NCI-H2171 treated with DMSO at 0.1 percent for 48 hours (cell line): ENCODE results near the gene COBL.
A peak's percentile ranks its signal among the peaks of the same experiment; 100 is the strongest.

Experiments used
- DNase-seq: peaks from one replicate; lab custom pipeline; 2025; lab: John Stamatoyannopoulos, UW

The COBL gene

DNA sequence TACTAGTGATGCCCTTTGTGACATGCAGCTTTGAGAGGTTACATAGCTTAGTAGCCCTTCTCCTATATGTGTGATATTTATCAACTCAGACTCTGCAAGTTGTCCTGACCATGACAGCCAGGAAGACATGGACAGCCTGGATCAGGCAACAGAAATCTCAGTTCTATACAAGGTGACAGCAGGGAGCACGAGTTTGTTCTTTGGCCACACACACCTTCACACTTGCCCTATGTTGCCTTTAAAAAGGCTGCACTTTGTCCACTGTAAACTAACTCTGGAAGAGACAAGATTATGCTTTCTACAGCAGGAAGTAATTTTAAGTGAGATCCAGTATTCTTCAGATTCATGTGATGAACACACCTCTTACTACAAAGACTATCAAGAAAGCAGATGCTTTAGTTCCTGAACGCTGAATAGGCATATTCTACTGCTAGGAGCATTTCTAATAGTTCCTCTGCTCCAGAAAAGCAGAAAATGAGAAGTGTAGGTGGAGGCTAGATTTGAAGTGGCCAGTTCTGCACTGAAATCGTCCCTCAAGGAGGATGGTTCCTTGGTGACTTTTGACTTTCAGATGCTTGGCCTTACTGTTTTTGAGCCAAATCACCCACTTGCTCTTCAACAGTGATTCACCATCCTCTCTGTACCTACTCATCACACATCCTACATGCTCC is 239.2 kb downstream of the COBL start:
- DNase-seq = no peak

DNA sequence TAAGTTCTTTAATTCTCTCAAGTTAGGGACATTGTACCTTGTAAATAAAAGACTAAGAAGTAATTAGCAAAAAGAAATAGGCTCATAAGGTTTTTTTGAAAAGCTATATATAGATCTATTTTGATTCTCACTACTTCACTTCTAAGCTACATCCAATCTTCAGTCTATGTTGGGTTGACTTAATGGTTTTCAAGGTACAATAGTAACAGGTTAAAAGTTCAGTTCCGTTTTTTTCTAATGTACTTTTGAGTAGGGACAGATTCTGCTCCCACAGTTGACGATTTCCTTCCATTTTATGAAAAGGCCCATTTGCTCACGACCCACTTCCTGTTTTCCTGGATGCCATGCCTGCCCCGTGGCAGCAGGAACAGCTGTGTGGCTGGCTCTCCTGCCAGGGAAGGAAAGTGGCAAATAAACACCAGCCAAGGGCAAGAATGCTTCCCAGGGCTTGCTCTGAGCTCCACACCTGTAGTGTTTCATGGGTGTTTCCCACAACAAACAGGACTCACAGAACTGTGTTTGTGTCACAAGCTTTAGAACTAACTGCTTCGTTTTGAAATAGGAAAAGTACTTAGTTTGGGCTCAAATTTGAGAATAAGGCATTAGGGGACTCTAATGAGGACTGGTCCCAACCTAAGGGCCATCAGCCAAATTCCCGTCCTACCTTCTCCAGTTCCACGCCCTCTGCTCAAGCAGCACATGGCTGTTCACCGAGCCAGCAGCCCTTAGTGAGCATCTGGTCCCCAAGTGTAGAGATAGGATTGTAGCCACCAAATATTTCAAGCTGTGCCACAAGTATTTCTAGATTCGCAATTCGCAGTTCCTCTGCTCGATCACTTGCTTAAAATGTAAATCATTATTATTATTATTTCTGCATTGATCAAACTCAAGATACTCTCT is 240.7 kb downstream of the COBL start:
- no peak for DNase-seq

DNA sequence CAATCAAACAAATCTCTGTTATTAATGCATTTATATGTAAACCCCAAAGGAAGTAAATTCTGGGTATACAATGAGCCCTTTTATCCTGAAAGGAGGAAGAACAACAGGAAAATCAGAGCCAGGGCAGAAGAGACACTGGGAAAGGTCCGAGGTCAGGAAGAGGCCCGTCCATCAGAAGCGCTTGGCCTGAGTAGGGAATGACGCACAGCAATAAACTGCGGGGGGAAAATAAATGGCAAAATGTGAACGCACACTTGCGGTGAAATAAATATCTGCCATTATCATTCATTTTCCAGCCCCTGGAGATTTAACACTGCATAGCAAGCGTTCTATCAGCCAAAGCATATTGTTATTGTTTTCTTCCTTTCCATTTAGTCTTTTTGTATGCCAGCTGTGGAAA is 243.4 kb downstream of the COBL start:
- no peak for DNase-seq

DNA sequence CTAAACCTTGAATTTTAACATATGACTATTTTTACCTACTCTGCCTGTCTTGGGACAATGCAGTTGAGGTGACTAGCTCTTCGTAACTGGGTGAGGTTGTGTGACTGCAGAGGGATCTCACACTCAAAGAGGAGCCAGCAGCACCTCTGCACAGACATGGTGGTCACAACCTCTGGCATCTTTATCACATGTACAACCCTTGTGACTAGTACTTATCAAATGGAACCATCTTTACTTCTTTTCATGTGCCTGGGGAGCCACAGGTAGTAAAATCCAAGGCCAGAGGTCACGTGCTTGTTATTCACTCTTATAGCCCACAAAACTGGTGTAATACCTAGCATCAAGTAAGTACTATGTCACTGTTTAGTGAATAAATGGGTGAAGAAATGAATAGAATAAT is 244.3 kb downstream of the COBL start:
- no peak for DNase-seq

DNA sequence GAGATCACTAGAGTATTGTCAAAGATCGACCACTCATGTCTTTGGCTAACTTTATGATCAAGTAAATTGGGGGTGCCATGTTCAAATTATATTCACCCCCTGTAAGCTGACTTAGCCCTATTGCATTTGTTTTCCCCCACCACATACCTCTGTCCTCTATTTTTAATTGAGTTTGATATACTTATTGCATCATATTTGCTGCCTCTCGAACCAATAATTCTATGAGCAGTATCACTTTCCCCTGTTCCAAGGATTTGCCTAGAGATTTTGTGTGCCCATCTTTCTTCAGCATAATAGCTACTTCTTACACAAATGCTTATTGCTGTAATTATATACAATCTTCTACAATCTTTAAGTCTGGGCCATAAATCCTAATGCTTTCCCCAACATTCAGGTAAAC is 245.2 kb downstream of the COBL start:
- DNase-seq = no peak

DNA sequence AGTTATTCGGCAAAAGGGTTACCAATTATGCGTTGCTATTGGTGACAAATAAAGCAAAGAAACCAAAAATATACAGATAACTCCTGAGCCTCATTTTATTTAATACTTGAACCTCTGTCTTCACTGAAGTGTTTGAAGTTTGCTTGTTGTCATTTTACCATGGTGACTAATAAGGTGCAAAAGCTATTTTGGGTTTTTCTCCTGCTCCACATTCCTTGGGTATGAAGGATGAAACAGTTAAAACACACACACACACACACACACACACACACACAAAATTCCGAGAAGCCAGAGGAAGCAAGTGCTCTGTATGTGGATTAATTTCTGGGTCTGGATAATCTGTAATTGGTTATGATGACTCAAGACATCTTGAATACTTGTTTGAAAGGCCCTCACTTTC is 246.5 kb downstream of the COBL start:
- no peak for DNase-seq

DNA sequence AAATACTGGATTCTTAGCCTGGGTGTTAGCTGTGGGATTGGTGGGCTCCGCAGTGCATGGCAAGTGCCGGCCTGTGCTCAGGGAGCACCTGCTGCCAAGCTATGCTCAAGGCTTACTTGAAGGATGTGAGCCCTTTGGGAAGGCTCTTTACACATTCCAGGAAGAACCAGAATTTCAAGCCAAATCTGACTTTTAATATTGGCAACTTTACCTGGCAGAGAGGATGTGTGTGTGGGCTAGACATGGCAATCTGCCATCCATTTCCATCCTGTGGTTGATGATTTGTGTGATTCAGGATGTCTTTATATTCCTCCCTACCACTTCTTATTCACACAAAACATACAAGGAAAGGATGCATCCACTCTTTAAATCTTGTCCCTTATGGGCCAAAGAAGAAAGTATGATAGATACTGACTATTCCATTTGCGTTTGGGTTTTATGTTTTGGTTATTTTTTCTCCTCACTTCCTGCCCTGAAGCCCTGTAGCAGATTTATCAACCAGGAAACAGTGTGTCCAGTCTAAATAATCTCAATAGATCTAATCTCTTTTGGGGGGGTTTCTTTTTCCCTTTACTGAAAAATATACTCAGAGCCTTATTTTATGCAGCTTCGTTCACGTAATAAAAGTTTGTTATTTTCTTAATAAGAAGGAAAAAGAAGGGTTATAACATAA is 247.1 kb downstream of the COBL start:
- DNase-seq = no peak

DNA sequence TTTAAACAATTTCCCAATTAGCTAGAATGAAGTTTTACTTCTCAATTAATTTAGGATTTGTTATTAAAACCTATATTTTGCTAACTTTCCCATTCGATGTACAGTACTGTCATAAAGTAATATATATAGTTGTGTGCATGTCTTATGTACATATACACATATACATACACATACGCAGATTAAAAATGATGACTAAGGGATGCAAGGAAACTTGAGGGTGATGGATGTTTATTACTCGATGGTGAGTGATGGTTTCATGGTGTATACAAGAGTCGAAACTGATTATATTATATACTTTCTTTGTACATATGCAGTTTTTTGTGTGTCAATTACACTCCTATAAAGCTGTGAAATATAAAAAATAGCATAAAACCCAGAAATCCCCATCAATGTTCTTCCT is 248.2 kb downstream of the COBL start:
- DNase-seq = no peak

DNA sequence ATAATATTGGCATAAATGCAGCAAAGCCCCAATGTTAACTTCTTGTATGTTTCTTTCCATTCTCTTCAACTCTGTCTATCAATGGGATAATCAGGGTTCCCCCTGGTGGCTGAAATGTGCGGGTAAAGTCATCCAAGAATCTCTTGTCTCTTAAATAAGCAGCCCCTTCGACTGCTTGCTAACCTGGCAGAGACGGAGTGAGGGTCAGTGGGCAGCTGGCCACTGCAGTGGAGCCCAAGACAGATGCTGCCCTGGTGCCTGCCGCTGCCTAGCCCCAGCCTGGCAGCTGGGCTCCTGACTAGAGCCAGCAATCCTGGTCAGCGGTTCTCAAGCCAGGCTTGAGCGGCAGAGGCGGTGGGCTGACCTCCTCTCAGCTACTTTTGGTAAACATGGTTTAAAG is 248.9 kb downstream of the COBL start:
- peak; percentile 37 for DNase-seq

DNA sequence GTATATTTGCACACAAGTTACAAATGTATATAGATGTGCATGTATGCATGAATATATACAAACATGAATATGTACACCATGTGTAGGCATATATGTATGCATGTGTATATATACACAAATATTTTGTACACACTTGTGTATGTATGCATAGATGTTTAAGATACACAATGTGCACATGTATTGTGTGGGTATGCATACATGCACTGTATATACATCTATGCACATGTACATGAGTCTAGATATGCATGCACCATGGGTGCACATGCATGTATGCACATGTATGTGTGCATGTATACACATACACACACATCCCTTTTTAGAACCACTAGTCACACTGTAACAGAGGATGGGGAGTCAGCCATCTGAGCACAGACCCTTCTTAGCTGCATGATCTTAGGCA is 249.4 kb downstream of the COBL start:
- no peak for DNase-seq

DNA sequence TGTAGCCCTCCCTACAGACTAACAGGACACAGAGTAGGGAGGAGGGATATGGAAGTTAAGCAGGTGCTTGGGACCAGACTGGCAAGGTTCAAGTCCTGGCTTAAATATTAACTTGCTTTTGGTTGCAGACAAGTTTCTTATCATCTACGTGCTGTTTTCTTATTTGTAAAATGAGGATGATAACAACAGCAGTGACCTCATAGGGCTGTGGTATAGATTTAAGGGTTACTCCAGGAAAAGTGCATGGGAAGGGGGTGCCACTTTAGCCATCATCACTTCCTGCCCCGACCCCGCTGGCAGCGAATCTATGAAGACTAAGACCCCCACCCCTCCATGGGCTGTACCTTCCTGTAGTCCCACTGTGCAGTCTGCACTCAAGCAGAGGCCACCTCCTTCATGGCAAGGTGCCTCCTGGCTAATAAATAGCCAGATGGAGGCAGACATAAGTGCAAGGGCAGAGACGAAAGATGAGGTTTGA is 250.2 kb downstream of the COBL start:
- DNase-seq = no peak

DNA sequence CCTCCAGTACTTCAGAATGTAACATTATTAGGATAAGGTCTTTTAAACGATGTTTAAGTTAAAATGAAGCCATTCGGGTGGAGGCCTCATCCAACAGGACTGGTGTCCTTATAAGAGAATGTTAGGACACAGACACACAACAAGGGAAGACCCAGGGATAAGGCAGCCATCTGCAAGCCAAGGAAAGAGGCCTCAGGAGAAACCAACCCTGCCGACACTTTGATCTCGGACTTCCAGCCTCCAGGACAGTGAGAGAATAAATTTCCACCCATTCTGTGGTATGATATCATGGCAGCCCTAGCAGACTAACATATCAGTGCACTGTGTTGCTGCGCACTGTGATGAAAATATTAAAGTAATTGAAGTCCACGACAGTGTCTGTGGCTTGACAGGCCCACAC is 250.8 kb downstream of the COBL start:
- DNase-seq = no peak

DNA sequence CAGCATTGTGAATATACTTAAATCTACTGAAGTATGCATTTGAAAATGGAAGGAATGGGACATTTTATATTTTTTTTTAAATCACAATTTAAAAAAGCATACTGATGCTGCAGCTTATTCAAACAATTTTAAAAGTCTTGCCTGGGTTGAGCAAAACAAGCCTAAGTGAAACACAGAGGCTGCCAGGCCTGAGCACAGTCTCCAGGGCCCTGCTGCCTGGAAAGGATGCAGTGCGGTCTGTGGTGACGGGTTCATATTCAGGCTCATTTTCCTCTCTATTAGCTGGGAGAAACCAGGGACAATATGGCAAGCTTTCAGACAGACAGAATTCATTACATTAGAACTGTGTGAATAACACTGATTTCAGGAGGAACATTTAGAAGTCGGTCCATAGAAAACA is 251.9 kb downstream of the COBL start:
- DNase-seq = no peak

DNA sequence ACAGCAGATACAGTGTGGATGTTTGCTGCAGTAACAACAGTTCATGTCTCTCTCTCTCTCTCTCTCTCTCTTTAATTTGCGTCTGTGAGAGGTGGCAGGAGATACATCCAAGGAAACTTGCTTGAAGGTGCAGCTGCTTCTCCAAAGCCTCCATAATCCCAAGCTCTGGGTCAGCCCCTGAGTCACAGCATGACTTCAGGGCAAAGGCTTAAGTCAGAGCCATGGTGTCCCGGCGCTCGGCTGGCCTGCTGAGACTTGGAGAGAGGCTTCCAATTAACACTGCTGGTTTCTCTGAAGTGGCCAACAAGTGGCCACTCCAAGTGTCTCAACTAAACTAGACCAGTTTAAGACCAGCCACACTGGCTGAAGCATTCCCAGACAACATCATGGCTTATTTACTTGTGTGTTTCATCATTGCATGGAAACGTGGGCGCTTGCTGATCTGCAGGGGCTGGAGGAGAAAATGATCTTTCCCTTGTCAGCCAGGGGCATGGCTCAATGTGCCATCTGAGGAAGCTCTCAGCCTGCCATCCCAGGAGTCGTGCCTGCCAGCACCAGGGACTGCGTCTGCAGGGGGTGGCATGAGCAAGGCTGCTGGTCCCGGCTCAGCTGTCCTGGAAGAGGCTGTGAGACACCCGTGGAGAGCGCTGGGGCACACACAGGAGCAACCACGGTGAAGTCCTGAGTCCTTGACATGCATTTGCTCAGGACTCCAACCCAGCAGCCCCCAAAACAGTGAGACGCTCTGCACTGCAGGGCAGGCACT is 254.2 kb downstream of the COBL start:
- DNase-seq = no peak

DNA sequence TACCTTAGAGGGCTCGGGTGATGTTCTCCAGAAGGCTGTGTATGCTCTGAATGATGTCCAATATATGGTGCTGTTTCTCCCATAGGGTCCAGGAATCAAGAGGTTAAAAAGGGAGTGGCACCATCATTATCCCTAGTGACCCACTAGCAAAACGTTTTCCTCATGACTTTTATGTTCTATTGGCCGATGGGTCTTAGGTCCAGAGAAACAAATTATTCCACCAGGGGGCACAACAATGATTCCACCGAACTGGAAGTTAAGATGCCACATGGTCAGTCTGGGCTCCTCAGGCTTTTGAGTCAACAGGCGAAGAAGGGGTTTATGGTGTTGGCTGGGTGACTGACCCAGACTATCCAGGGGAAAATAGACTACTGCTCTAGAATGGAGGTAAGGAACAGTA is 256.1 kb downstream of the COBL start:
- no peak for DNase-seq

DNA sequence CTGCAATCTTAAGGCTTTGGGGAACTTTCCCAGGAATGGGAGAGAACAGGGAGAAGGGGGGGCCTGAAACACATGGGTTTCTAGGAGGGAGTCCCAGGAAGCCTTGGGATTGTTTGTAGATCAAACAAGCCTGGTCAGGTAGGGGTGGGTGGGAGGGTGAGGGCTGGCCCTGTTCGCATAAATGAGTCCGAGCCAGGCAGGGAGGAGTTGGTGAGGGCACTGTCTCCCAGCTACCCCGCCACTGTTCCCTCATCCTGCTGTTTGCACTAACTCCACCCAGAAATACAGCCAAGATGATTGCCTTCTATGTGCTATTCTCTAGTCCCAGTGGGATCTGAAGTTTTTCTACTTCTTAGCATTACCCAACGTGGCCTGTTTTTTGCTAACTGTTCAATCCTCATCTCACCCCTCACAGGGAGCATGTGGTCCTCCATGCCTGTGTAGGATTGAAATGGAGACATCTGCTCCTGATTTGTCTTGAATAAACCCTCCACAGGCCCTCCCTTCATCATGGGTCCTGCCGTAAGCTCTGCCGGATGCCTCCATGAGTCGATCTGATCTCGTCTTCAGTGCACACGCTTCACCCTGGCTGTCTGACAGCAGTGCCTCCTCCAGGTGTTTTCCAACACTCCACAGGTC is 257.0 kb downstream of the COBL start:
- no peak for DNase-seq

DNA sequence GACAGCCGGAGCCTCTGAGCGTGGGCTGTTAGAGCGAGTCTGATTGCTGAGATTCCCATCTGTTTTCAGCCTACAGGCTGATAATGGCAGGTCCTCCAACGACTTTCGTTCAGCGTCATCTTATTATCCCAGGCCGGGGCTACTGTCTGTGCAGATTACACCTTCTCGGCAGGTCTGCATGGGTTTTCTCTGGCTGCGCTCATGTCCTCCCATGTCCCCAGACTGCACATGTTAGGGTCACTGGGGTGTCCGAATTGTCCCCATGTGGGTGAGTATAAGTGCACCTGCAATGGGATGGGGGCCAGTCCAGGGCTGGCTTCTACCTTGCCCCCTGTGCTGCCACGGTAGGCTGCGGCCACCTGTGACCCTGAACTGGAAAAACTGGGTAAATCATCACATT is 257.8 kb downstream of the COBL start:
- DNase-seq = no peak

DNA sequence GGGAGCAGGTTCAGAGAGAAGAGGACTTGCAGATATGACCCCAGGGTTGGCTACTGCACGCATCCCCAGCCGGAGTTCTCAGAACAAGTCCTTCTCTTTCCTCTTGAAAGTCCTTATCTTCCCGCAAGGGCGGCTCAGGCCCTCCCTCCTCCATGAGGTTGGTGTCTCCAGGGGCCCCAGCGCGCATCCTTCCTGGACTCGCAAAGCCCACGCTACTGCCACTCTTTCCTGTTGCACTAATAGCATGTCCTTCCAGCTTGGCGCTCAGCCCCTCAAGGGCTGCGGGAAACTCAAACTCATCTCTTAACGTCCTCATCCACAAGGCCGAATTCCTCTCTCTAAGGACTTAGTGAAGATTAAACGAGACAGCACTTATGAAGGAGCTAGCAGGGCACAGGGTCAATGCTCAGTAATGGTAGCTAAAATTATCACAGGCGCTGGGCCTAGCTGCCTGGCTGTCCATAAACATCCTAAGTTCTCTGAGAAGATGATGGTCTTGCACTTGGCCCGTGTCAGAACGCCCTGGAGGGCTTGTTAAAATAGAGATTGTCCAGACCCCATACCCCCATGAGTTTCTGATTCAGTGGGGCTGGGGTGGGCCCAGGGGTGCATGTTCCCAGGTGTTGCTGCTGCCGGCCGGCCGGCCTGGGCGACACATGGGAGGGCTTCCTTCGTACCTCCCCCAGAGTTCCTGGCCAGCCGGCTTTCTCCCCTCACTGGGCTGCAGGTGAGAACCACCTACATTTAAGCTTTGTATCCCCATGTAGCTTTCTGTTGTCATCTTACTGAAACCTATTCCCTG is 261.4 kb downstream of the COBL start:
- DNase-seq = no peak

DNA sequence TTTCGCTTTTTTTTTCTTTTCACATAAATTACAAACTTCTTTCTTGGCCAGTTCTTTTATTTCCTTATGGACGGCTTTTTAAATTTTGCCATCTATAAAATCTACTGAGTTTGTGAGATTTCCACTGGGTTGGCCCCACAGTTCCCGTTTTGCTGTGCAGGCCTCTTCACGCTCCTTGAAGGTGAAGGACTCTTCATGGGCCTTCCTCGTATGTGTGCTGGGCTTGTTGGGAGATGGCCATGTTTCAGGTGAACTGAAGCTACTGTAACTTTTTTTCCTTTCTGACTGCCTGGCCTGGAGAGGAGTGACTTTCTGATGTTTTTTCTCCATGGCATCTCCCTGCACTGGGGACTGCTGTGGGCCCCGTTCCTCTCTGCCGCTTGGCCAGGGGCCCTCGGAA is 262.4 kb downstream of the COBL start:
- no peak for DNase-seq

DNA sequence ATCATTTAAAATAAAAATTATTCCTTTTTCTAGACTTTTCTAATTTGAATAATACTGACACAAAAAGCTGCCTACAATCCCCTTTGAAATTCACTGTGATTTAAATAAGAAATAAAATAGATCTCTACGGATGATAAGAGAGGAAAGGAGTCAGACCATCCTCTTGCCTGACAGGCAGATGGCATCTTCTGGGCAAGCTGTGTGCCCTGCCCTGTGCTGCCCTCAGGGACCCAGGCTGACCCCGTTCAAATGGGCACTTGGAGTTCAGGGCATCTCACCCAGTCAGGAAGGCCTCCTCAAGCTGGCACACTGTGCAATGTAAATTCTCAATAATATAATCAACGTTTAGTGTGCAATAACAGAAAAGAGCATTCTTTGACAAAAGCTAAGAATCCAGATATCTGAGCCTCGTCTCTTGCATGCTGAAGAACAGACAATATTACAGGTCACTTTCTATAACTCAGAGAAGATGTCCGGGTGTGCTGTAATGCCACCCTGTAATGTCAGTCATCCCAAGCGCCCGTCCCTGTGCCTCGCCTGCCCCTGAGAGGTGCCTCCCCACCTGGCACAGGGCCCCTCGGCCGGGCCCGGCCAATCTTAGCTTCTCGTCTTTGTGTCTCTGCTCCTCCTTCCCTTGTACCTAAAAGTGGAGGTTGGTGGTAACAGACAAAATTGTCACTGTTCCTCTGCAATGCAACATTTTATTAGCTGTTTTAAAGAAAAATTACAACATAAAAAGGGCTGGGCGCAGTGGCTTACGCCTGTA is 263.3 kb downstream of the COBL start:
- DNase-seq = no peak
